ENCODE data around the gene NEAT1.
A peak's percentile ranks its signal among the peaks of the same experiment; 100 is the strongest.

NEAT1 gene

DNA sequence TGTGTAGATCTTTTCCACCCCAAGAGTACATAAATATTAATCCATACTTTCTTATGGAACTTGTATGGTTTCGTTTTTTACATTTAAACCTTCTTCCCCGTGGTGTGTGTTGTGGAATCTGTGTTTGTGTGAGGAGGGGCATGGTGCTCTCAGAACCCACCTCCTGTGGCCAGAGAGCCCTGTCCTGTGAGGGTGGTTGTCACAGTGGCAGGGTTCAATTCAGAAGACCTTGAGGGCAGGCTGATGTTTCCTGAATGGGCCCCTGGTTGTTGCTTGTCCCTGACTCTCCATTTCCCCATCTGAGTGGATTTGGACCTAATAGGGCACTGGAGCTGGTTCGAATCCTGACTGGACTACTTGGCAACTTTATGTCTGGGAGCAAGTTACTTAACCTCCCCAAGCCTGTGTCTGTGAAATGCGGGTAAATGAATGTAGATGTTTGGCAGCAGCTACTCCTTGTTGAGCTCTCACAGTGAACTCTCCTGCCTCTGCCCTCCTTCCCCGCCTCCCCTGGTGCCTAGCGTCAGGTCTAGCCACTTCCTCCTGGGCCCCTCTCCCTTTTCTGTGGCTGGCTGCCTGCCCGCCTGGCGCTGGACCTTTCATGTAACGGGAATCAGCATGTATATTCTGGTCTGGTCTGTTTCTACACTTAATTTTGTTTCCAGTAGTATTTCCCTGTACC is 7.3 kb downstream of the NEAT1 start:
- H3K36me3 Mint-ChIP-seq (ENCODE audit: low read depth), result peaks cover 86% of the 10 kb centered on the region
- peak; percentile 65 for DNase-seq
- peaks cover 84% of the 10 kb centered on the region for H3K4me1 Mint-ChIP-seq (ENCODE audit: low read depth)
- H3K27me3 Mint-ChIP-seq, result no peaks in the 10 kb centered on the region
- peak overlapping the region; percentile 100 for H3K27ac Mint-ChIP-seq
- H3K9me3 Mint-ChIP-seq, result no peaks in the 10 kb centered on the region
- peak overlapping the region; percentile 100 for H3K4me3 Mint-ChIP-seq

DNA sequence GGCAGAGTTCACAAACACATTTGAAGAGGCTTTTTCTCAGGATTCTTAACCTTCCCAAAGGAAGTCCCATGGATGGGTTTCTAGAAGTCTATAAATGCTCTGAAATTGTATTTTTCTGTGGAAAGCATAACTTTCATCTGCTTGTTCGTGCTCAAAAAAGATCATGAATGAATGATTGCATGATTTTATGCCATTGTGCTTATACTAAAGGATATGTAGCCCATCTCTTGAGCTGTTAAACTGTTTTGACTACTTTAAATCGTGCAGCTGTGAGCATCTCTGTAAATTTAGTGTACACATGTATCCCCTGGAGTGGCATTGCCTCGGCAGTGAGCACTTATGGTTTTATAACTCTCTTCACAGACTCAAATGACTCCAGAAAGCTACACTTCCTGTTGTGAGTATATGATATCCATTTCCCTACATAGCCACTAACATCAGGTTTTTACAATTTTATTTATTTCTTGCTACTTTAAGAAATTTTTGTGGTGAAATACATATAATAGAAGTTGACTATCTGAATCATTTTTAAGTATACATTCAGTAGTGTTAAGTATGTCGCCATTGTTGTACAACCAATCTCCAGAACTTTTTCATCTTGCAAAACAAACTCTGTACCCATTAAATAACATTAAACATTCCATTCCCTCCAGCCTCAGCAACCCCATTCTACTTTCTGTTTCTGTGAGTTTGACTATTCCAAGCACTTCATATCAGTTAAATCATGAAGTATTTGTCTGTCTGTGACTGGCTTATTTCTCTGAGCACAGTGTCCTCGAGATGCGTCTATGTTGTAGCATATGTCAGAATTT is 8.0 kb downstream of the NEAT1 start:
- no peaks in the 10 kb centered on the region for H3K27me3 Mint-ChIP-seq
- H3K9me3 Mint-ChIP-seq, result no peaks in the 10 kb centered on the region
- H3K36me3 Mint-ChIP-seq (ENCODE audit: low read depth), result peaks cover 86% of the 10 kb centered on the region
- H3K27ac Mint-ChIP-seq, result peak overlapping the region; percentile 100
- peaks cover 88% of the 10 kb centered on the region for H3K4me1 Mint-ChIP-seq (ENCODE audit: low read depth)
- H3K4me3 Mint-ChIP-seq, result peak overlapping the region; percentile 100
- DNase-seq, result peak; percentile 26

DNA sequence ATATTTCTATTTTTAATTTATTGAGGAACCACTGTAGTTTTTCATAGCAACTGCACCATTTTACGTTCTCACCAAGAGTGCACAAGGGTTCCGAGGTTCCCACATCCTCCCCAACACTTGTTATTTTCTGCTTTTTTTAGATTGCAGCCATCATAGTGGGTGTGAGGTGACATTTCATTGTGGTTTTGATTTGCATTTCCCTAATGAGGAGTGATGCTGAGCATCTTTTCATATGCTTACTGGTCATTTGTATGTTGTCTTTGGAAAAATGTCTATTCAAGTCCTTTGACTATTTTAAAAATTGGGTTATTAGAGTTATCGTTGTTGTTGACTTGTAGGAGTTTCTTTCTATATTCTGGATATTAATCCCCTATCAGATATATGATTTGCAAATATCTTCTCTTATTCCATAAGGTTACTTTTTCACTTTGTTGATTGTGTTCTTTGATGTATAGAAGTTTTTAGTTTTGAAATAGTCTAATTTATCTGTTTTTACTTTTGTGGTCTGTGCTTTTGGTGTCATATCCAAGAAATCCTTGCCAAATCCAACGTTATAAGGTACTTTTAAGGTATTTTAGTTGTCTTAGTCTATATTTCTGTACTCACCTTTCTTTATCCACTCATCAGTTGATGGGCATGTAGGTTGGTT is 9.0 kb downstream of the NEAT1 start:
- Mint-ChIP-seq H3K4me1 (ENCODE audit: low read depth) (peaks cover 92% of the 10 kb centered on the region), H3K36me3 (ENCODE audit: low read depth) (peaks cover 86% of the 10 kb centered on the region), H3K4me3 (peak overlapping the region; percentile 62), H3K27ac (peak overlapping the region; percentile 80), H3K9me3 (no peaks in the 10 kb centered on the region), H3K27me3 (no peaks in the 10 kb centered on the region)
- DNase-seq, result no peak

DNA sequence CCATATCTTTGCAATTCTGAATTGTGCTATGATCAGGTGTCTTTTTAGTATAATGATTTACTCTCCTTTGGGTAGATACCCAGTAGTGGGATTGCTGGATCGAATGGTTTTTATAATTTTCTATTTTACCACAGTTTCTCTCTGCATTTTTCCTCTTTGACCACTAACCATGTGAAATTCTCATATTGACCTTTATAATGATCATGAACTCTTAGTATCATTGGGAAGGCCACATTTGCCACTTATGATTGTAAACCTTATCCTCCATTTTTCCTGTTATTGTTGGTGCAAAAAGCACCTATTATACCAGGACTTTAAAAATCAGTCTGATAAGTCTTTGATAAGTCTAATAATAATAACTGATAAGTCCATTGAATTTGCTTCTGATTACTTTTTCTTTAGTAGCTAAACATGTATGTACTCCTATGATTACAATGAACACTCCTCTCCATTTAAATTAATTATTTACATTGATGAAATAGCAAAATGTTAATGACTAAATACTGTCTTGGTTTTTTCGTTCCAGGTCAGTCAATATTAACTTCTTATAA is 9.6 kb downstream of the NEAT1 start:
- Mint-ChIP-seq H3K4me1 (ENCODE audit: low read depth) (peaks cover 90% of the 10 kb centered on the region), H3K36me3 (ENCODE audit: low read depth) (peaks cover 84% of the 10 kb centered on the region), H3K4me3 (peak overlapping the region; percentile 62), H3K27ac (peak overlapping the region; percentile 80), H3K27me3 (no peaks in the 10 kb centered on the region), H3K9me3 (no peaks in the 10 kb centered on the region)
- DNase-seq, result no peak

DNA sequence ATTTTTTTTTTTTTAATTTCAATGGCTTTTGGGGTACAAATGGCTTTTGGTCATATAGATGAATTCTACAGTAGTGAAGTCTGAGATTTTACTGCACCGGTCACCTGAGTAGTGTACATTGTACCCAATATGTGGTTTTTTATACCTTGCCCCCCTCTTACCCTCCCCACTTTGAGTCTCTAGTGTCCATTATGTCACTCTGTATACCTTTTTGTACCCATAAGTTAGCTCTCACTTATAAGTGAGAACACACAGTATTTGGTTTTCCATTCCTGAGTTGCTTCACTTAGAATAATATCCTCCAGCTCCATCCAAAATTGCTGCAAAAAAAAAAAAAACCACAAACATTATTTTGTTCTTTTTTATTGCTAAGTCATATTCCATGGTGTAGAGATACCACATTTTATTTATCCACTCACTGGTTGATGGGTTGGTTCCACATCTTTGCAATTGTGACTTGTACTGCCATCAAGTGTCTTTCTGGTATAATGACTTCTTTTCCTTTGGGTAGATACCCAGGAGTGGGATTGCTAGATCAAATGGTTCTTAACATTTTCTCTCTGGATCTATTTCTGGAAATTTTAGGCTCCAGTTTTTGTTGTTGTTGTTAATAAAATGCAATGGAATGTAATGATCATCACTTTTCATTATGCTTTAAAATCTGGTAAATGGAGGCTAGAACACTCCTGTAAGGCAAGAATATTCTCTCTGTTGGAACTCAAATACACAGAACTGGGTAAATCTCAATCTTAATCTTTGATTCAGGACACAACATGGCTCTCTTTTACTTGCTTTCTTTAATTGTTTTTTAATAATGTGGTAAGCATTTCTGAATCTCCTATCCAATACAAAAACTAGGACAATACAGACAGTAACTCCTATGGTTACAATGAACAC is 10.3 kb downstream of the NEAT1 start:
- Mint-ChIP-seq H3K27ac (peak overlapping the region; percentile 70), H3K36me3 (ENCODE audit: low read depth) (peaks cover 84% of the 10 kb centered on the region), H3K9me3 (no peaks in the 10 kb centered on the region), H3K27me3 (no peaks in the 10 kb centered on the region), H3K4me1 (ENCODE audit: low read depth) (peaks cover 90% of the 10 kb centered on the region), H3K4me3 (no peak overlapping the region)
- DNase-seq, result no peak

DNA sequence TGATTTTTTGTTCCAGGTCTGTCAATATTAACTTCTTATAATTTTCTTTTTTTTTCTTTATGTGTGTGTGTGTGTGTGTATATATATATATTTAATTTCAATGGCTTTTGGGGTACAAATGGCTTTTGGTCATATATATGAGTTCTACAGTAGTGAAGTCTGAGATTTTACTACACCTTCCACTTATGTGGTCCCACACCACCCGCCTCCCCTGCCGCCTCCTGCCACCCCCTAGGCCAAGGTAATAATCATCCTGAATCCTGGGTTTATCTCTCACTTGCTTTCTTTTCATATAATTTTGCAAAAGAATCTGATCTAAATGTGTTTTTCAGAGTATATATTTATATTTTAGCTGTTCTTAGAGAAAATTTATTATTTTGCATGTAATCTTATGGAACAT is 11.1 kb downstream of the NEAT1 start:
- no peaks in the 10 kb centered on the region for H3K9me3 Mint-ChIP-seq
- H3K27me3 Mint-ChIP-seq, result no peaks in the 10 kb centered on the region
- peak overlapping the region; percentile 47 for H3K27ac Mint-ChIP-seq
- H3K36me3 Mint-ChIP-seq (ENCODE audit: low read depth), result peaks cover 84% of the 10 kb centered on the region
- peaks cover 89% of the 10 kb centered on the region for H3K4me1 Mint-ChIP-seq (ENCODE audit: low read depth)
- no peak overlapping the region for H3K4me3 Mint-ChIP-seq
- no peak for DNase-seq

DNA sequence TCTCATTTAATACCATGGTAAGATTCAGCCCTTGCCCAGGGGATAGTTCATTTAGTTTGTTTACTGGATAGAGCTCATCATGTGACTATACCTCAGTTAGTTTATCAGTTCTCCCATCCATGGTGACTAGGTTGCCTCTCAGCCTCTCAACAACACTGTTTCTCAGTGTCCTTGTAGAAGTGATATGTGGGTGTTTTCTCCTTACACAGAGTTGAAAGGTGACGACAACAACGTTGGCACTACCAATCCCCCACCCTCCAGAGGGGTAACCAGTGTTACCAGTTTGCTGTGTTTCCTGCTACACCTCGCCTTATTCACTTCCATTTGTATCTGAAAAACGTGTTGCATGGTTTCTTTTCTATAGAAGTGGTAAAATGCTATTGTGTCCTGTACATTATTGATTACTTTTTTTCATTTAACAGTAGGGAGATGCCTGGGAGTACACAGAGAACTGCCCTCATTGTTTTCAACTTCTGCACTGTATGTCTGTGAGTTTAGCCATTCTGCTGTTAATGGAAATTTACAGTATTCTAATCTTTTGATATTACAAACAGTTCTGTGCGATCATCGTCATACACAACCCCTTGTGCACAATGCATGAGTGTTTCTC is 11.6 kb downstream of the NEAT1 start:
- H3K36me3 Mint-ChIP-seq (ENCODE audit: low read depth), result peaks cover 89% of the 10 kb centered on the region
- no peak for DNase-seq
- peaks cover 89% of the 10 kb centered on the region for H3K4me1 Mint-ChIP-seq (ENCODE audit: low read depth)
- H3K27me3 Mint-ChIP-seq, result no peaks in the 10 kb centered on the region
- no peak overlapping the region for H3K4me3 Mint-ChIP-seq
- H3K9me3 Mint-ChIP-seq, result no peaks in the 10 kb centered on the region
- H3K27ac Mint-ChIP-seq, result peak overlapping the region; percentile 47

DNA sequence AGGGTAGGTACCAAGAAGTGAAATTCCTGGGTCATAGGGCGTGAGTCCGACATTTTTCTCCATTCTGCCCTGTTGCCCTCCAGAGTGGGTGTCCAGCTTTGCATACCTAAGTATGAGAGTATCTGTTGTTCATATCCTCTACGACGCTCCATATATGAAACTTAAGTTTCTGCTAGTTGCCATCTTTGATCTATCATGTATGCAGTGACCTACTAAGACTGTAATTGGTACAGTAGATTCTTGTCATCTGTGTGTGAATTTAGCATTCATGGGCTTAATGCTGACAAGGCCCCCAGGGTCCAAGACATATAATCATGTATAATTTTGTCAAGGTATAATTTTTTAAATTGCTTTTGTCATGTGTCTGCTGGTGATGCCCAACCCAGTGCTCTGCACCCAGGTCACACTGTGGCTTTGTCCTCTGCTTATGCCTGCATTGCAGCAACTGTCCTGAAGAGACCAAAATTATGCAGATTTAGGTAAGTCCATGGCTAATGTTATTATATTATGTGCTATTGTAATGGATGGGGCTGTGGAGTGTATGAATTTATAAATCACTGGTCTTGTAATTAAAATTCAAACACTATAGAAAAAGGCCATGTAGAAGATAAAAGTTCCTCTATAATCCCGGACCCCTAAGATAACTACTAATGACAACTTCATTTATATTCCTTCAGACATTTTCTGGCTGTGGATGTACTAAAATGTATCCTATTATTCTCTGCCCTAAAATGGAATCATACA is 12.2 kb downstream of the NEAT1 start:
- no peak for DNase-seq
- peaks cover 92% of the 10 kb centered on the region for H3K36me3 Mint-ChIP-seq (ENCODE audit: low read depth)
- H3K27me3 Mint-ChIP-seq, result no peaks in the 10 kb centered on the region
- no peak overlapping the region for H3K4me3 Mint-ChIP-seq
- H3K4me1 Mint-ChIP-seq (ENCODE audit: low read depth), result peaks cover 89% of the 10 kb centered on the region
- no peaks in the 10 kb centered on the region for H3K9me3 Mint-ChIP-seq
- peak overlapping the region; percentile 65 for H3K27ac Mint-ChIP-seq

DNA sequence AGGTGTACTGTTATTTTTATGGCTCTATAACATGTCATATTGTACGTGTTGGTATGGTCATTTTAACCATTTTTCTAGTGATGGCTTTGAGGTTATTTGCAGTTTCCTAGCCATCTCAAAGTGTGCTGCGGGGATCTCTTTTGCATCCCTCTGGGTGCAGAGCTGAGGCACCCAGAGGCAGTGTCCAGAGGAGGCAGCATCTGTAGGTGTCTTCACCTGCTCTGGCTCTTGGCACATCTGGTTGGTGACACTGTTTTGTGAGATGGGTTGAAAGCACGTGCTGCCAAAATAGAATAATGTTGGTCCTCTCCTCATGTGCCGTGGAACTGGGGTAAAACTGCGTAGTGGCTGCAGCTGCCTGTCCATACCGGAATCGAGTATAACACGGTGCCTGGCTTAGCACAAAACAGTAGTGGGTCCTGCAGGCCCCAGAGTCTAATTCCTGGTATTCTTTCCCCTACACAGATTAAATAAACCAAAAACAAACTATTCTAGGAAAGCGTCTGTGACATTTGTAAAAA is 12.9 kb downstream of the NEAT1 start:
- H3K4me3 Mint-ChIP-seq, result peak overlapping the region; percentile 10
- no peaks in the 10 kb centered on the region for H3K27me3 Mint-ChIP-seq
- peaks cover 91% of the 10 kb centered on the region for H3K36me3 Mint-ChIP-seq (ENCODE audit: low read depth)
- no peaks in the 10 kb centered on the region for H3K9me3 Mint-ChIP-seq
- H3K27ac Mint-ChIP-seq, result peak overlapping the region; percentile 84
- DNase-seq, result no peak
- H3K4me1 Mint-ChIP-seq (ENCODE audit: low read depth), result peaks cover 88% of the 10 kb centered on the region

DNA sequence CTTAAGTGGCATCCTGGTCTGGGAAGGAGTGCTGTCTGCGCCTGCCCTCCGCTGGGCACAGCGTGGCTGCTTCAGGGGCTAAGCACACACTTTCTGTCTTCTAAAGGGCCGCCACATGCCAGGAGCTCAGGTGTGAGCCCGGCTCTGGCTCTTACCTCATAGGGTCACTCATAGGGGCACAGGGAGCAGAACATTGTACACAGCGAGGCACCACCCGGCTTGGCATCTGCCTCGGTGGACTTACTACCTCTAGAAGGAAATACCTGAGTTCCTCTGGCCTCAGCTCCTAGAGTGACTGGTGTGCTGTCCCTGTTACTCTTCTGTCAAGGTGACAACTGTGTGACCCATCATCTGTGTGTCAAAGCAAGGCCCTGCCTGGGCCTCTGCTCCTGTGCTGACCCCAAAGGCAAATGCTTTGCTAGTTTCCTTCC is 13.4 kb downstream of the NEAT1 start:
- no peaks in the 10 kb centered on the region for H3K9me3 Mint-ChIP-seq
- DNase-seq, result no peak
- peaks cover 90% of the 10 kb centered on the region for H3K36me3 Mint-ChIP-seq (ENCODE audit: low read depth)

DNA sequence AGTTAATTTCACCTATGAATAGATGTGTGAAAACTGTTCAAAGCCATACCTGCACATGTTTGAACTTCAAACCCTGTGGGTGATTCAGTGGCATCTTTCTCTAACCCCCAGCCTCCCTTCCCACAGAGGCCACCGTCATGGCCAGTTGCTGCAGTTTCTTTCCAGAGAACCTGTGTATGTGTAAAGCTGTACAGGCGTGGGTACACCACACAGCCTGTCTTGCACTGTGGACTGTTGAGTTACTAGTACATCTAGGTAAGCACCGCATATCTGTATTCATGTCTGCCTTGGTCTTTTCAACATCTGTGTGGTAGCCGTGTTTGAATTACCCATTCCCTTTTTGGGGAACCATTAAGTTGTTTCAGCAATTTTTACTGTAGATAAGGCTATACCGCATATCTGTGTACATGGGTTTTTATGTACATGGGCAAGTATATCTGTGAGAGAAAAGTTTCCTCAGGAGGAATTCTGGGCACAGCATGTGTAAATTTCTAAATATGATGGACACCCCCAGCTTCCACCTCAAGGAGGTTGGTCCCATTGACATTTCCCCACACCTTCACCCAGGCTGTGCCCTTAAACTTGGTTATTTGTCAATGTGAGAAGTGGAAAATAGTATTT is 13.9 kb downstream of the NEAT1 start:
- Mint-ChIP-seq H3K4me3 (no peak overlapping the region), H3K36me3 (ENCODE audit: low read depth) (peaks cover 91% of the 10 kb centered on the region), H3K27ac (peak overlapping the region; percentile 84), H3K9me3 (no peaks in the 10 kb centered on the region), H3K4me1 (ENCODE audit: low read depth) (peaks cover 89% of the 10 kb centered on the region), H3K27me3 (no peaks in the 10 kb centered on the region)
- DNase-seq, result no peak

More for the DNA sequence above, 13.4 kb downstream of the NEAT1 start:
- Mint-ChIP-seq H3K27me3 (no peaks in the 10 kb centered on the region), H3K27ac (peak overlapping the region; percentile 84), H3K4me3 (peak overlapping the region; percentile 3), H3K4me1 (ENCODE audit: low read depth) (peaks cover 88% of the 10 kb centered on the region)

DNA sequence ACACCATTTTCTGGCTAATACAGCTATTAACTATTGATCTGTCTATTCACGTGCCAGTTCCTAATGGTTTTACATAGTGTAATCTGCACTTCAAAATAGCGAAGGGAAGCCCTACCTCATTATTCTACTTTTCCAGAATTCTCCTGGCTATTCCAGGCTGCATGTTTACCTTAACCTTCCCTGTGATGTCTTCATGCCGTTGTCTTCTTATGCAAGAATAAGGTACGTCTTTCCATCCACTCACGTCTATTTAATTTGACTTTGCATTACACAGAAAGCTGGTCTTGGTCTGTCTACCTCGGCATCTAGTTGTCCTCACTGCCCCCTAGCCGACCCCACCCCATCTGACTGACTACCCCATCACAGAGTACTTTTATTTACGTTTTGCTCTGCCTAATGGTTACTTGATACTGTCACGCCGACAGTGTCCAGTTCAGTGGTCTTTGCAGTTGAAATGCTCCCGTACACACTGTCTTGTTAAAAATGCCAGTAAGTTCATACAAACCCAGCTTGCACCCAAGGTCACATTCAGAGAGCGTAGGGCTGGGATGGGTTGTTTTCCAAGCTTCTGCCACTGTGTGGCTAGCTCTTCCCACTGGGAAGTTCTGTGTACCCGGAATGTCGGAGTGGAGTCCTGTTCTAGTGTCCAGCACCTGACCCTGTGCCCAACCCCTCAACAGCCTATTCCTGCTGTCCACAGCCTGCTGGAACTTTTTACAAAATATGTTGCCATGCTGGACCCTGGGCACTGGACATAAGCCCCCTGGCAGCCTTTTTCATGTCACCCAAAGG is 15.0 kb downstream of the NEAT1 start:
- Mint-ChIP-seq H3K9me3 (no peaks in the 10 kb centered on the region), H3K27me3 (no peaks in the 10 kb centered on the region), H3K36me3 (ENCODE audit: low read depth) (peaks cover 91% of the 10 kb centered on the region), H3K4me1 (ENCODE audit: low read depth) (peaks cover 89% of the 10 kb centered on the region), H3K27ac (peak overlapping the region; percentile 45), H3K4me3 (no peak overlapping the region)
- no peak for DNase-seq

All from activated T-cell treated with anti-CD3 and anti-CD28 coated beads, Interleukin-2, amount 50 U/mL, for 24 hours (primary cell).